DMS153 treated with DMSO at 0.1 percent for 48 hours (cell line): ENCODE measurements around the gene HNMT.
"Not testable (repeated sequence)": the region's sequence is repeated elsewhere in the genome, so short reads cannot be mapped to it uniquely, and the experiment has no call there.

ENCODE experiments used
- DNase-seq: peaks from one replicate; lab custom pipeline; 2025; ENCODE audit not compliant: unreplicated experiment; lab: John Stamatoyannopoulos, UW

The HNMT gene

DNA sequence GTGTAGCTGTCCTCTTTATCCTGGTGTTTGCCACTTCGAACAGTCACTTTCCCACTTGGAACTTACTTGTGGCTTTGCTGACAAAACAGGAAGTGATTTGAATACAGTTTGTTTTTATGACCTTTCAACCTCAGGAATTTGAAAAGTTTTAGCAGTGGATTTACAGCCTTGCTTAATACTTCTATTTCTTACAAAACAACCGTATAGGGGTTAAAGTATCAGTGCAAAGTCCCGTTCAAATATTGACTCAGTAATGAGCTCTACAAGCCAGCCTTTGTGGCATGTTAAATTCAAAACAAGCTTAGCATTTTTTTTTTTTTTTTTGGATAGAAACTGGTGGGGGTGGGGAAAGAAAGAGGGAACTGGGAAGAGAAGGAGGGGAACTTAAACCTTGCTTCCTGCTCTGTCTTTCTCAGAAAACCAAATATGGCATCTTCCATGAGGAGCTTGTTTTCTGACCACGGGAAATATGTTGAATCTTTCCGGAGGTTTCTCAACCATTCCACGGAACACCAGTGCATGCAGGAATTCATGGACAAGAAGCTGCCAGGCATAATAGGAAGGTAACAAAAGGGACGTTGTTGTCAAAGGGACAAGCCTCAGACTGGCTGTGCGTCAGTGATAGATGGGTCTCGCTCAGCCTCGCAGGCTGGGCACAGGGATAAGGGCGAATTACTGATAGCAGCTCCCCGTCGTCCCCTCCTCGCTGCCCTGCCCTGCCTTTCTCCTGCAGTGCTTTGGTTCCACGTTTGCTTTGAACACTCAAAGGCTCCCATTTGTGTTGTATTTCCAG is at the start of gene HNMT:
Gene HNMT (plus strand): TSS at position 408 of the 793 bp plus-strand sequence. CDS start 19 bp downstream, at position 427.
- DNase-seq: peak; percentile 32

DNA sequence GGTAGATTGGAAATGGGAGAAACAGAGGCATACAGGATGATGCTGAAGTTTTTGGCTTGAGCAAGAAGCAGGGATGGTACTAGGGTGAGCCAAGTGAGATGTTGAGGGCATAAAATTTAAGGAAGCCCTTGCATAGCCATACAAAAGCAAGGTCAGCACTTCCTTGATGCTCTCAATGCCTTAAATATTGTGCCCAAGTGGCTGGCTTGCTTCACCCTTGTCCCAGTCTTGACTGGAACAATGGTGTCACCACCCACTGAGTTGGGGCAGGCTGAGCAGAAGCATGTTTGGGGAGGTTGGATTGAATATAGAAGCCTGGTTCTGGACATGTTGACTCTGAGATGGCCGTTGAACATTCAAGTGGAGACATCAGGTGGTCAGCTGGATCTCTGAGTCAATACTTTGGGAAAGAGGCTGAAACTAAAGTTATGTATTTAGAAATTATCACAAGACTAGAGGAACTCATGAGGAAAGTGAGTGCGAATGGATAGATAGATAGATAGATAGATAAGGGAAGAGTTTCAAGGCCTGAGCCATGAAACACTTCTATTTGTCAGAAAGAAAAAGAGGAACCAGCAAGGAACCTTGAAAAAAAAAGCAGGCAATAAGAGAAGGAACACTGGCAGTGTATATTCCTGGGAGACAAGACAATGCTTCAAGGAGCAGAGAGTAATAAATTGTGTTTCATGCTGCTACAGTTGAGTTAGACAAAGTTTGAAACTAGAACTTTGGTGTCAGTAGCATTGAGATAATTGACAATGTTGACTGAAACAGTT is 43.0 kb upstream of the HNMT start:
- no peak for DNase-seq

DNA sequence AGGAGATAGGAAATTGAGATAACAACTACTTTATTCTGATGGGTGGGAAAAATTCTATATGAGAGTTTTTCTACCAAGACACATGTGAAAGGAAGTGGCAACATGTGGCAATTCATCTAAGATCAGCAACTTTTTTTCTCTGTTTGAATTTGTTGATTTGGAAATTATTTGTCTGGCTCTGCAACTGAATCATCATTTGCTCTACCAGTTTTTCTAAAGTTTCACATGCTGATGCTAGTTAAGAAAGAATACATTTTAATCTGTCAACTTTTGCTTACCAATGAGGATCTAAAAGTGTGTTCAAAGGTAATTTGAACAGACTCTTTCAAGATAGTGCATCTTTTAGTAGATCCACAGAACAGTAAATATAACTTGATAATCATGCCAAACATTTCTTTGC is 42.1 kb upstream of the HNMT start:
- DNase-seq: not testable (repeated sequence)

DNA sequence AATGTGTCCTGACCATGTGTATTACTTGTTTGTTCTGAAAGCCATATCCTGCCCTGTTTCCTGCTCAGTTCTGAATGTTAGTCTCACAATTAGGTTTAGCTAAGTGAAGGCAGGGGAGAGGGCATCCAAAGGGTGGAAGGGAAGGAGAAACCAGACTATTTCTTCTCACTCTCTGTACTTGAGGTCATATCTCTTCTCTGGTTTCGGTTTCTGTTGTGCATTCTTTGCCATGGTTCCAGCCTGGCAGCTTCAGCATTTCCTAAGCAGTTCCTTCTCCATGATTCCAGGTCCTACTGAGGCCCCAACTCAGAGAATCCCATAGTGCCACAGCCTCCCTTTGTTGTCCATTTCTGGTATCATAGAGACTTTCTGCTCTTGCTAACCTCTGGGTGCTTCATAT is 40.3 kb upstream of the HNMT start:
- DNase-seq: no peak

DNA sequence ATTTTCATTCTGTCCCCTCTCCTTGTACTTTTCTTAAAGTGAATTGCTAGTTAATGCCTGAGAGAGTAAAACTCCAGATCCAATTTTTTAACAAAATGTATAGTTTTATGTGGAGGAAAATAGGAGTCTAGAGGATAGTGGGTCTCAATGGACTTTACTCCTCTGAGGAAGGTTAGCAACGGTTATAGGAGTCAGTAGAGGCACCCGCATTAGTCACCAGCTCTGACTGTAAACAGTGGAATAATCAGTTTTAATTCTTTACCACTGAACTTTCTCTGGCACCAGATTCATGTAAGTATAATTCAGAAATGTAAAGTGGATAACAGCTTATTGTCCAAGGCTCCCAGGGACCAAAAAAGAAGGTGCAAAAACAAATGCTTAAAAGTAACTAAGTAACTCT is 38.7 kb upstream of the HNMT start:
- no peak for DNase-seq

DNA sequence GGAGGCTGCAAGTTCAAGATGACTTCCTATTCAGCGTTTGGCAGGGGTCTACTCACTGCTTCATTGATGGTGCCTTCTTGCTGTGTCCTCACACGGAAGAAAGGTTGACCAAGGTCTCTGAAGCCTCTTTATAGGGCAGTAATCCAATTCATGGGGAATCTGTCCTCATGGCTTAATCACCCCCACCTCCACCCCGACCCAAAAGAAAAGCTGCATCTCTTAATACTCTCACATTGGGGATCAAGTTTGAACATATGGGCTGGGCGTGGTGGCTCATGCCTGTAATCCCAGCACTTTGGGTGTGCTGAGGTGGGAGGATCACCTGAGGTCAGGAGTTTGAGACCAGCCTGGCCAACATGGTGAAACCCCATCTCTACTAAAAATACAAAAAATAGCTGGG is 36.4 kb upstream of the HNMT start:
- DNase-seq: no peak

DNA sequence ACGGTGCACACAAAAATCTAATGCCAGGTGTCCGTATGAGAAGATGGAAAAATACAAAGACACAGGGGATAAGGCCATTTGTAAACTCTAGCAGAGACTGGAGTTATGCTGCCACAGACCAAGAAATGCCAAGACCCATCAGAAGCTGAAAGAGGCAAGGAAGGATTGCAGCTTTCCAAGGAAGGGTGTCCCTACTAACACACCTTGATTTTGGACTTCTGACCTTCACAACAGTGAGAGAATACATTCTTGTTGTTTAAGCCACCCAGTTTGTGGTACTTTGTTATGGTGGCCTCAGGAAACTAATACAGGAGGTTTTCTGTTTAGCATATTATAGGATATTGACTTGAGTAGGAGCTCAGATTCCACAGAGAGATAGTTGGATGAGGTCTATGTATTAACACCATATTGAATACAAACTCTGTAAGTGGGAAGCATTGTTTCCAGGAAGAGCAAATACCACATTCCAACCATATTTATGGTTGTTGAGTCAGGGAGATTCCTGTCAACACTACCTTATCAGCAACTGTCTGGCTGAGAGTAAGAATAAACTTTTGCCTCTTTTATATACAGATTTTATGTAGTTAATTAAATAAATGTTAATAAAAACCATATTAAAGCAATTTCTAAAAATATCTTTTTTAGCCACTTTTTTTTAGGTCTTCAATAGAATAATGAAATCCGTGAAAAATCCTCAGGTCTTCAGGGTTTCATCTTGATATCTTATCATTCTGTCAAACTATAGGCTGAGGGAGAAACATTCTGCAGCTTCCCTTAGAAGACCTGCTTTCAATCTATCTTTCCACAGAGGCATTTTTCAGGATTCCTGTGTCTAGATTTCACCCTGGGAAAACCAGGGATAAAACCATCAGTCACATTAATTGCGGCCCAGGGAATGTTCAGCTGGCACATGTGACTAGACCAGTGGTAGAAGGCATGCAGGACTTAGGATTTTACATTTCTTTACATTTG is 35.4 kb upstream of the HNMT start:
- DNase-seq: no peak

DNA sequence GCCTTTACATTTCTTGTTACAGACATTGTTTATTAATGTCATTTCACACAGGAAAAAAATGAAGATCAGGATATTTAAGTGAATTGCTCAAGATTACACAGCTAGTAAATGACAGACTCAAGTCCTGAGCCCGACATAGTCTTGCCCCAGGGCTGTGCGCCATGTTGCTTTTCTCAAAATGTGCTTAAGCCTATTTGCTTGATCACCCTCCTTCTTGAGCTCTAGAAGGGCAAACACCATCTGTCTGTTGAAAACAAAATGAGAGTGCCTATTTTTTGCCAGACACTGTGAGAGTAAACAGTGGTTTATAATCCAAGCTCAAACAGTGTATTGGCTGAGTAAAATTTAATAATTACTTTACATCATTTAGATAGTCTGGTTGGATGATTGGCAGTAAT is 34.8 kb upstream of the HNMT start:
- DNase-seq: no peak

DNA sequence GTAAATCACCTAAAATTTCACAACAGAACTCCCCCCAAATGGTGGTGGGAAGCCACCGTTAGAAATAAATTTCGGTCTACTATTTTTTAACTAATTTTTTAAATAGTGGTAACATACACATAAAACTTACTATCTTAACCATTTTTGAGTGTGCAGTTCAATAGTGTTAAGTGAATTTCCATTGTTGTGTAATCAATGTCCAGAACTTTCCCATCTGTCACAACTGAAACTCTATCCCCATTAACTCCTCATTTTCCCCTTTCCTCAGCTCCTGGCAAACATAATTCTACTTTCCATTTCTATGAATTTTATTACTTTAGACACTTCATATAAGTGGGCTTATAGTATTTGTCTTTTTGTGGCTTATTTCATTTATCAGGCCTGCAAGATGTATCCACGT is 34.1 kb upstream of the HNMT start:
- DNase-seq: no peak

DNA sequence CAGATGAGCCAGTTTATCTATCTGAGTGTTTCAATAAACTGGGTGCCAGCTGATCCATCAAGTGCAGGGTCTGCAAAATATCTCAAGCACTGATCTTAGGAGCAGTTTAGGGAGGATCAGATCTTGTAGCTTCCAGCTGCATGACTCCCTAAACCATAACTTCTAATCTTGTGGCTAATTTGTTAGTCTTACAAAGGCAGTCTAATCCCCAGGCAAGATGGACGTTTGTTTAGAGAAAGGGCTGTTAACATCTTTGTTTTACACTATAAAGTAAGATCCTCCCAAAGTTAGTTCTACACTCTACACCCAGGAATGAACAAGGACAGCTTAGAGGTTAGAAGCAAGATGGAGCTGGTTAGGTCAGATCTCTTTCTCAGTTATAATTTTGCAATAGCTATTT is 28.7 kb upstream of the HNMT start:
- DNase-seq: no peak

DNA sequence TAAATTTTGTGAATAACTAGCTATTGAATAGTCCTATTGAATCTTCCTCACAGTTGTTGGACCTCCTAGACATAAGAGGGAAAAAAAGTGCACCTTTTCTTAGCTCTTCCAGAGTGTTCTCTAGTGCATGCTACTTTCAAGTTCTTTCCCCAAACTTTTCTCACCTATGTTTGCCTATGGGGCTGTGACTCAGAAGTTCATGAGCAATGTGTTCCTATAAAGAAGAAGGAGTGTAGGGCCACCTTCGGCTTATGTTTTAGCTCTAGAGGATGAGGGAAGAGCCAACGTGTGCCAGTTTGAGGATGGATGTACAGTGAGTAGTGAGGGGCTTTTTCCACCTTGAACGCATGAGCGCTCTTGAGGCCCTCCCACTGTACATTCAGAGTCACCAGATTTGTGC is 27.0 kb upstream of the HNMT start:
- DNase-seq: no peak

DNA sequence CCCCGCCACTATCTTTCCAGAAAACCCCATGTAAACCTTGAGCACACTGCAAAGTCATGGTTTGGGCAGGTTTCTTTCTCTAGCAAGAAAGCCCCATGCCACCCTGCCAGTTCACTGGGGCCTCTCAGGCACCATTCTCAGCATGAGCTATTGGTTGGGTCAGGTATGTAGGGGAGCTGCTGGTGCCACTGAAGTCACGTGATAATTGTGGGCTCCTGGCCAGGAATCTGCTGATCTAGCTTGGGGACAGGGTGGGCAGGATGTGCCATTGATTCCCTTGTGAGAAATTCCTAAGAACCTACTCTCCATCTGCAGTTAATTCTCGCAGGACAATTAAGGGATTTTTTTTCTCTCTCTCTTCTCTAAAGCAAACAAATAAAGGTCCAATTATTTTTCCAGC is 26.5 kb upstream of the HNMT start:
- DNase-seq: no peak

DNA sequence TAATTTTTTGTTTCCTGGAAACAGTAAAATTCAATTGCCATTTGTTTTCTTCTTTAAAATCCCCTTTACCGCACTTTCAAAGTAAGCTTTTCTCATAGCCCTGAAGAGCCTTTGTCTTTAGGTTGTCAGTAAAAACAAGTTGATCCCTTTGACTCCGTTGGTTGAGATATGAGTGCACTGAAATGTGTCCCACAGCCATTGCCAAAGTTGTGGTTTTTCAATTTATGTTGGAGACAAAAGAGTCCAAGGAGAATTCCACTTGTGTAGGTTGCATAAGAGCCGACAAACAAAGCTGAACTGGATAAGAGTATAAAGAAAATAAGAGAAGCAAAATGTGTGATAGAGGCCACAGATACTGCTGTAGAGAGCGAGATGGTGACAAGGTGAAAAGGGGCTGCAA is 26.1 kb upstream of the HNMT start:
- no peak for DNase-seq

DNA sequence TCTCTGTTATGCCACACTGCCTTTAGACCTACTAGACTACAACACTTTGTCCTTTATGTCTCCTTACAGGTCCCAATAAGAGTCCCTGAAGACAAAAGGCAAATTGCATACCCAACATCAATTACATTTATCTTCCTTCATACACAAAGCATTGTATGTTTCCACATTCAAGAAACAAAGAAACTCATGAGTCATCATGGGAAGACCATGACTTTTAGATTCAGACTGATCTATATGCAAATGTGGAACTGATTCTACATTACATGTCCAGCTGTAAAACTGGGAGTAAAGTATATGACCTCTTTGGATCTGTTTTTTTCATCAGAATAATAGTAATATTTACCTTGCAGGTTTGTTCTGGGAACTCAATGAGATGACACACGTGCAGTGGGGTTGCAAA is 25.2 kb upstream of the HNMT start:
- DNase-seq: no peak

DNA sequence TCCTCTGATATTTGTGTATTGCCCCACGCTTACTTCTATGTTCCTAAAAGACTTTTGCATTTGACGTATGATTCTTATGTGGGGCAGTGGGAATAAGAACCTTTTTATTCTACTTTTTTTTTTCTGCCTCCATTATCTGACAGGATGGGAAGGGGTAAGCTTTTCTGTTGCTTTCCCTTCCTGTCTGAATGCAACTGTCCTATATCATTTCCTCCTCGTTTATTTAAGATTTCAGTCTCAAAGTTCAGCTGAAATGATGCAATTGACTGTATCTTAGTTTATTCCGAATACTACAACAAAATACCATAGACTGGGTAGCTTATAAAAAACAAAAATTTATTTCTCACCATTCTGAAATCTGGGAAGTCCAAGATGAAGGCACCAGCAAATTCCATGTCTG is 24.1 kb upstream of the HNMT start:
- DNase-seq: no peak

DNA sequence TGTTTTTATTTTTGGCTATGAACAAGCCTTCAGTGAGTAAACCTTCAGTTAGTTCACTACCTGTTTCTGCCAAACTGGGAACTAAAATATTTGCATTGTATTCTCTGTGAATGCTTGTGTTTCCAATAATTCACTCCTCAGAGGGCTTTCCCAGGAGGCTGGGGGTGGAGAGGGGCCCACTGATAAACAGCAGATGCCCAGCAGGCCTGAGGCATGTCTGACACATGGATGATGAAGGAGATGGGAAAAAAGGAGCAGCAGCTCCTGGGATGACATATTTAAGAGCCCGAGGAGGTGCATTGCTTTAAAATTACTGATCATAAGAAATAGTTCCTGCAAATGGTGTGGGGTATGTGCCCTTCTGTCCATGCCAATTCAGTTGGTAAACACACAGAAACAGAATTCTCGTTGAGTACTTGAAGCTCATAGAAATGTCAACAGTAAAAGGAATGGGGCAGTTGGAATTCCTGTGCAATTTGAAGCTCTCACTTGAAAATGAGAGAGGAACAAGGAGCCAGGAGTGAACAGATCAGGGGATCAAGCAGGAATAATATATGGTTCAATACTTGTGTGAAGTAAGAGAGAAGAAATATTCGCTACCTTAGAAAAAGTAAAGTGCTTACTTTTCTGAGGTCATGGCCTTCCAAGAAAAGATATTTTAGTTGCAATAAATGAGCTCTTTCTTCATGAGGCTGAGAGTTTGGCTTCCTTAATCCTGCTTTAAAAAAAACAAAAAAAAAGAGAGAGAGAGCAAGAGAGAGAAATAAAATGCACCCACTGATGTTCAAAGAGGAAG is 22.0 kb upstream of the HNMT start:
- DNase-seq: no peak

DNA sequence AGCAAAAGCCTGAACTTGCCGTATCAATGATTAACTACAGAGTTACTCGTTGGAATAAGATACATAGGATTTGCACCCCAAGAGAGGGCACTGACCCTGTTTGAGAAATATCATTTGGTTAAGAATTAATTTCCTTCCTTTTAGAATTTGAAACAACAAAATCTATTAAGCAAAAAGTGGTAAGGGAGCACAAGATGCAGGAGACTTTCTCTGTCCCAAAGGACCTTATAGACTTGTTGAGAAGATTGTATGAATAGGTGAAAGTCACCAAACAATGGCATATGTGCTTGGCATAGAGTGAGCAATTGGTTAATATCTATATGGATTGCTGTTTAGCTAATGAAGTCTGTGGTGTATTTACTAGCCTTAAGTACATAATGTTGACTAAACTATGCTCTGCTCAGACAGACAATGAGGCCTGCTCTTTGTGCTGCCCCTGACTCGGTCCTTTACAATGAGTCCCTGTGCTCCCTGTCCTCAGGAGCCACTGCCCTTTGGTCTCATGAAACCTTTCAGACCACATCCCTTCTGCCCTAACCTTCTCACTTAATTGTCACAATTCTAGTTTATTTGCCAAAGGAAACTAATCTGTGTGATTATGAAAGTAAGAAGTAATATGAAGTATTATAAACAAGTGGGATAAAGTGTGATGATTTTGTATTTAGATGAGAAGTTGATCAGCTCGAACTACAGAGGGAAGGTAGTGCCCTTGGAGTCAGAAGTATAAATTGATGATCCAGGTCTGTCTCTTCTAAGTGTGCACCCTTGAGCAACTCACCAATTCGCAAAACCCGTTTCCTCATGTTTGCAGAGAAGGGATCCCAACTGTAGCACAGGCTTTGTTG is 21.2 kb upstream of the HNMT start:
- DNase-seq: no peak

DNA sequence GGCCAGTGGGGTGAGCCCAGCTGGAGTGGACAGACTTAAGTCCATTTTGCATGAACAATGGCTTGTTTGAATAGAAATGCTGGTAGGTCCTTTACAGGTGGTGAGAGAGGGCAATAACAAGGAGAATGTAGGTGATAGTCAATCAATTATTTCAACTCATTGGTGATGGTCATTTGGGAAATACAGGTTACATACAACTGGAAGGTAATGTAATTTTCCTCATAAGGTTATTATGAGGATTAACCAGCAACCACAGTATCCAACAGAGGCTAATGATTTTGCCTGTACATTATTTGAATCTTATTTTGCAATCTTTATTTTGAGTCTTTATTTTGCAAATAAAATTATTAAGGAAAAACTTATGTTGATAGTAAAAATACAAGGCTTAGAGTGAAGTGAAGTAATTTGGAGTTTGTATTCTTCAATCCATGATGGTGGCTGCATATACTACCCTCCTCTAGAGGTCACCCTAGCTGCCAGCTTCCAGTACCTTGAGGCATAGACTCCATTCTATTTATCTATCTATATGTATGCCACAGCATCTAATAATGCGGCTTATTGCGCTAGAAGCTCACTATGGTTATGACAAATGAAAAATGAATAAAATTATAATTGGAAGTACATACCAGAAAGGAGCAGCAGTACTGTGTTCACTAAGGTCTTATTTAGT is 20.5 kb upstream of the HNMT start:
- DNase-seq: no peak

DNA sequence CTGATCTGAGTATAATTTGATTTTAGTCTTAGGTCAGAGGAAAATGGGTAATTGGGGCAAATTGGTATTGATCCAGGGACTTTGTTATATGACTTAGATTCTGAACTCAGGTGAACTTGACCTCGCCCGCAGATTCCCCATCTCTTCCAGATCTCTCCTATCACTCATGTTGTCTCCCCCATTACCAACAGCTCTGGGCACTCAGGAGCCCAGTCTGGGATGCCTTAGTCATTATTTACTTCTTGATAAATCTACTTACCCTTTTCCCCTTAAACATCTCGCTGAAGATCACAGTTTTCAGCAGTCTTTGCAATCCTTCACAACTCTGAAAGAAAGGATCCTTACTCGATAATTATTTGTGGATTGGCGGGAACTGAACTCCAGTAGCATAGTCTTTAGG is 19.6 kb upstream of the HNMT start:
- no peak for DNase-seq
